Measurements from ENCODE around the gene AP2B1. TPM values are rescaled to one million over a fixed set of nuclear protein-coding genes. Genes with fewer than 3 reads are reported as not detected.
A peak's percentile ranks its signal among the peaks of the same experiment; 100 is the strongest.
"Not testable (repeated sequence)": the region's sequence is repeated elsewhere in the genome, so short reads cannot be mapped to it uniquely, and the experiment has no call there.

Gene AP2B1
- total and polyA plus RNA-seq, 8 donors, result 21.6 to 171 (median 57.2) TPM

DNA sequence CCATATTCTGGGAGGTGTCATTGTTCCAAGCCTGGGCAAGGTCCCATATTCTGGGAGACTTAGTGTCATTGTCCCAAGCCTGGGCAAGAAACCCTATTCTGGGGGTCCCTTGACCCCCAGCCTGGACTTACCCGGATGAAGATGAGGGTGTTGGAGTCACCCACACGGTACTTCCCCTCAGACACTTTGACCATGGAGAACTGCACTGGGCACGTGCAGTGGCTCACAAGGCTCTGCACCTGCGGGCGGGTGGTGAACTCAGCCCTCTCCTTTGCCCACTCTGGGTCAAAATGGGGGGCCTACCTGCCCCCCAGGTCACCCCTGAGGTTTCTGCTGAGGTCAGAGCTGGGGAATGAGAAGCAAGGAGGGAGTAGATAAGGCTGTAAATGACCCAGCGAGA is 161.9 kb downstream of the AP2B1 start:
- intact Hi-C loops (cut with DNase I; ENCODE audit: low total_unique reads), result no loop called here

DNA sequence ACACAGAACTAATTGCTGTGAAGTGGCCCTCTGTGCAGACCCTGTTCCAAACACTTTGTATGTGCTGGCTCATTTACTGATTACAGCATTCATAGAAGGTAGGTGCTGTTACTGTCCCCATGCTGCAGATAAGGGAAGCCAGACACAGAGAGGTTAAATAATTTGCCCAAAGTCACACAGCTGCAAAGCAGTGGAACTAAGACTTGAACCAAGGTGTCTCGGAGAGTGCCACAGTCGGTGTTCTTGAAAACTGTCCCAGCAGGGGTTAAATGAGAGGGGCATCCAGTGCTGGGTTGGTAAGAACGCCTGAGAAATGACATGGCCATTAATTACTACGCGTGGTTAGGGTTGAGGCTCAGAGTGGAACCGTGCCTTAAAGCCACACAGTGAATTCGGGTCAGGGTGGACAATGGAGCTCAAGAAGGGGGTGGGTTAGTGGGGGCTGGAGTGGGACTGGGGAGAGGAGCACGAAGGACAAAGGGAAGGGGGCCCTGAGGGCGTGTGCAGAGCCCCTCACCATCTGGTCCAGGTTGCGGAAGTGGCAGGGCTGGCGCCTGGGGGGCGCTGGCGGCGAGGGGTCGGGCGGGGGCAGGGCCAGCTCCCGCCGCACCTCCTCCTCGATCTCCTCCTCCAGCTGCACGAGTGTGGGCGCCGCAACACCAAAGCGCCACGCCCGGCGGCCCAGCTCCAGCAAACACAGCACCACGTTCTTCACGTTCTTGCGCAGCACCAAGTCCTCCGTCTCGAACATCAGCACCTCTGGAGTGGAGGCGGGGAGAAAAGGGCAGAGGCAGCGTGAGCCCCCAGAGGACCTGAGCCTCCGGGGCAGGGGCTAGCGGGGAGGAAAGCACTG is 162.7 kb downstream of the AP2B1 start:
- no peaks in the 10 kb centered on the region for H3K9me3 ChIP-seq
- peaks cover 6 to 39% (median 34%) of the 10 kb centered on the region in 4 donors for H3K4me1 ChIP-seq
- WGBS, 5 donors, result 6 to 12% (median 7%) methylated on average over 24 to 35 of the region's 35 CpGs
- intact Hi-C loops (cut with DNase I; ENCODE audit: low total_unique reads), result no loop called here
- peaks cover 7 to 78% (median 19%) of the 10 kb centered on the region in 3 donors for H3K27me3 ChIP-seq
- no peak overlapping the region for H3K27ac ChIP-seq
- H3K4me3 ChIP-seq, result no peak overlapping the region
- DNase-seq, result peak; percentile 38 to 46
- TF ChIP-seq, protein P1, sequence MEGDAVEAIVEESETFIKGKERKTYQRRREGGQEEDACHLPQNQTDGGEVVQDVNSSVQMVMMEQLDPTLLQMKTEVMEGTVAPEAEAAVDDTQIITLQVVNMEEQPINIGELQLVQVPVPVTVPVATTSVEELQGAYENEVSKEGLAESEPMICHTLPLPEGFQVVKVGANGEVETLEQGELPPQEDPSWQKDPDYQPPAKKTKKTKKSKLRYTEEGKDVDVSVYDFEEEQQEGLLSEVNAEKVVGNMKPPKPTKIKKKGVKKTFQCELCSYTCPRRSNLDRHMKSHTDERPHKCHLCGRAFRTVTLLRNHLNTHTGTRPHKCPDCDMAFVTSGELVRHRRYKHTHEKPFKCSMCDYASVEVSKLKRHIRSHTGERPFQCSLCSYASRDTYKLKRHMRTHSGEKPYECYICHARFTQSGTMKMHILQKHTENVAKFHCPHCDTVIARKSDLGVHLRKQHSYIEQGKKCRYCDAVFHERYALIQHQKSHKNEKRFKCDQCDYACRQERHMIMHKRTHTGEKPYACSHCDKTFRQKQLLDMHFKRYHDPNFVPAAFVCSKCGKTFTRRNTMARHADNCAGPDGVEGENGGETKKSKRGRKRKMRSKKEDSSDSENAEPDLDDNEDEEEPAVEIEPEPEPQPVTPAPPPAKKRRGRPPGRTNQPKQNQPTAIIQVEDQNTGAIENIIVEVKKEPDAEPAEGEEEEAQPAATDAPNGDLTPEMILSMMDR (IDR thresholded peaks at IDR 0.05), result no peak
- TF ChIP-seq EP300 (IDR thresholded peaks at IDR 0.05), result no peak
- no peak for TF ChIP-seq POLR2A (IDR thresholded peaks at IDR 0.05)
- no peak for TF ChIP-seq POLR2AphosphoS5 (IDR thresholded peaks at IDR 0.05)
- no peaks in the 10 kb centered on the region for H3K36me3 ChIP-seq

More for the DNA sequence above, 161.9 kb downstream of the AP2B1 start:
- peaks cover 6 to 39% (median 34%) of the 10 kb centered on the region in 4 donors for H3K4me1 ChIP-seq
- H3K9me3 ChIP-seq, result no peaks in the 10 kb centered on the region
- no peak overlapping the region for H3K4me3 ChIP-seq
- H3K27me3 ChIP-seq, result peaks cover 7 to 86% (median 19%) of the 10 kb centered on the region in 3 donors
- H3K36me3 ChIP-seq, result no peaks in the 10 kb centered on the region
- TF ChIP-seq POLR2AphosphoS5 (IDR thresholded peaks at IDR 0.05) (no peak), POLR2A (IDR thresholded peaks at IDR 0.05) (no peak), EP300 (IDR thresholded peaks at IDR 0.05) (no peak)
- TF ChIP-seq, protein P1 (IDR thresholded peaks at IDR 0.05), result no peak
- 80 to 88% (median 84%) methylated on average over 6 of the region's 6 CpGs for WGBS, 5 donors
- H3K27ac ChIP-seq, result no peak overlapping the region
- no peak for DNase-seq

DNA sequence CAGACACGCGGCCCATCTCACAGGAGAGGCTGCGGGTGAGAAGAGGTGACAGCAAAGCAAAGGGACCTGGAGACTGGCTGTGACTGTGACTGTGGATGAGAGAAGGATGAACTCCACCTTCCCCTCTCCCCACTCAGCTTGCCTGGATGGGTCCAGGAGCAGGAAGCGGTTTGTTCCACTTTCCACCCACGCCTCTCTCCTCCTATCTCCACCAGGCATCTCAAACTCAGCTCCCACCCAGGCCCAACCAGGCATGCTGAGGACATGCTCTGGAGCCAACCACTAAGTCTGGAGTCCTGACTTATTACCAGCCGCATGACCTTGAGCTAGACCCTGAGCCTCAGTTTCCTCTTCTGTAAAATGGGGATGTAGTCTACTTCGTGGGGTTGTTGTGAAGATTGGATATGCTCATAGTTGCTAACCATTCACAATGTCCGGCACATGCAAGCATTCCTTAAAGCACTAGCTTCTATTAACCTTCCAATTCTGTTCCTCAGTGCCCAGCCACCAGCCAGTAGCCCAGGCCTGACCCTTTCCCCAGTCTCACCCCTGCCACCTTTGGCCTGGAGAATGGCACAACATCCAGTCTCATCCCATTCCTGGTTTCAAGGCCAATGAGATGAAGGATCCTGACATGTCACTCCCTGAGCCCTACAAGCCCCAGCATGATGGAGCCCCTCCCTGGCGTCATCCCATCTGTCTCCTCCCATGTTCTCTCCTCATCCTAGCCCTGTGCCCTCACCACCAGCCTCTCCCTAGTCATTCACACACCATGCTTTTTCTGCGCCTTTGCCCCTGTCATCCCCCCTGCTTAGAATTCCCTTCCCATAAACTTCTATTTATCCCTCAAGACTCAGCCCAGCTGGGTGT is 163.6 kb downstream of the AP2B1 start:
- peaks cover 7 to 68% (median 19%) of the 10 kb centered on the region in 3 donors for H3K27me3 ChIP-seq
- H3K4me1 ChIP-seq, result peaks cover 6 to 39% (median 34%) of the 10 kb centered on the region in 4 donors
- WGBS, 5 donors, result 69 to 79% (median 70%) methylated on average over 10 of the region's 10 CpGs
- no peak for DNase-seq
- no peak overlapping the region for H3K27ac ChIP-seq
- no peaks in the 10 kb centered on the region for H3K9me3 ChIP-seq
- H3K36me3 ChIP-seq, result no peaks in the 10 kb centered on the region
- TF ChIP-seq, protein P1 (IDR thresholded peaks at IDR 0.05), result no peak
- no peak for TF ChIP-seq POLR2A (IDR thresholded peaks at IDR 0.05)
- TF ChIP-seq EP300 (IDR thresholded peaks at IDR 0.05), result no peak
- no peak for TF ChIP-seq POLR2AphosphoS5 (IDR thresholded peaks at IDR 0.05)
- no peak overlapping the region for H3K4me3 ChIP-seq
- intact Hi-C loops (cut with DNase I; ENCODE audit: low total_unique reads), result no loop called here

DNA sequence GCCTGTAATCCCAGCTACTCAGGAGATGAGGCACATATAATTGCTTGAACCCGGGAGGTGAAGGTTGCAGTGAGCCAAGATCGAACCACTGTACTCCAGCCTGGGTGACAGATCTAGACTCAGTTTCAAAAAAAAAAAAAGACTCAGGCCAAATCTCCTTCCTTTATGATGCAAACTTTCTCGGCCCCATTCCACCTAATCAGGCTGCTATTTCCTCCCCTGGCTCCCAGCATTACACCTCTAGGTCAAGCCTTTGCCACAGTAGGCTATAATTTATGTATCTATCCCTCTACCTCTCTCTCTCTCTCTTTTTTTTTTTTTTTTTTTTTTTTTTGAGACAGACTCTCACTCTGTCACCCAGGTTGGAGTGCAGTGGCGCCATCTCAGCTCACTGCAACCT is 164.4 kb downstream of the AP2B1 start:
- H3K36me3 ChIP-seq; intact Hi-C loops (cut with DNase I; ENCODE audit: low total_unique reads); H3K4me3 ChIP-seq: not testable (repeated sequence)

More for the DNA sequence above, 164.4 kb downstream of the AP2B1 start:
- not testable (repeated sequence) for DNase-seq, H3K27ac ChIP-seq, H3K9me3 ChIP-seq
- peaks cover 6 to 39% (median 34%) of the 10 kb centered on the region in 4 donors for H3K4me1 ChIP-seq
- peaks cover 7 to 61% (median 19%) of the 10 kb centered on the region in 3 donors for H3K27me3 ChIP-seq
- WGBS, 5 donors, result 84 to 90% (median 89%) methylated on average over 4 of the region's 4 CpGs

All from stomach (tissue), 9 donors.